Endothelial cell of umbilical vein (primary cell): ENCODE results near the gene AP5Z1. TPM values are rescaled to one million over a fixed set of nuclear protein-coding genes. Genes with fewer than 3 reads are reported as not detected.

Experiments
- BruUV-seq: library from RNA; stranded (reverse); fragments of 400-500 nt; replicated peaks from 2 replicates; lab custom pipeline; 2021; lab: Mats Ljungman, UMichigan
- CTCF ChIA-PET: fragments of 300-600, 350-600 bp; sonication (Branson Sonifier 250); formaldehyde crosslinking; loops from one replicate; lab custom pipeline; 2021; ENCODE audit warnings: antibody characterized with exemption, inconsistent platforms; lab: Charles Lee
- POLR2A ChIA-PET: fragments of 300-600, 350-600 bp; sonication (Branson Sonifier 250); formaldehyde crosslinking; loops from one replicate; lab custom pipeline; 2021; ENCODE audit warnings: antibody characterized with exemption, inconsistent platforms; lab: Charles Lee
- DNase-seq: peaks from one replicate; pipeline ENCODE4 v3.0.0-alpha.2; 2011; ENCODE audit warnings: low read depth, low spot score
- FAIRE-seq: peaks from 2 replicates; lab custom pipeline; 2011; peaks lifted over from hg19 to GRCh38; lab: Jason Lieb, UNC
- H2AFZ ChIP-seq: 2 replicates; pipeline ENCODE4 v1.6.0; 2012; ENCODE audit warnings: low read depth, low read length, control low read depth, inconsistent platforms
- H3K27ac ChIP-seq: 2 replicates; pipeline ENCODE4 v1.5.1; 2011; ENCODE audit warnings: low read depth, mild to moderate bottlenecking, control low read depth, low read length, moderate library complexity; ENCODE audit not compliant: insufficient read depth
- H3K27me3 ChIP-seq, 2 experiments: 2 replicates each; pipeline versions ENCODE4 v1.6.0 to v1.6.1; 2011; ENCODE audit warnings: low read length in 2 of 2, mixed read lengths in 1 of 2; ENCODE audit not compliant: control insufficient read depth in 2 of 2, insufficient read depth in 2 of 2
- H3K36me3 ChIP-seq, 2 experiments: 2 replicates in 1 of 2; 3 replicates in 1 of 2; pipeline ENCODE4 v1.5.1; 2011; ENCODE audit warnings: low read length in 2 of 2, mild to moderate bottlenecking in 1 of 2, moderate library complexity in 1 of 2; ENCODE audit not compliant: control insufficient read depth in 2 of 2, insufficient read depth in 2 of 2; ENCODE audit errors: extremely low read depth in 1 of 2
- H3K4me1 ChIP-seq: 3 replicates; pipeline ENCODE4 v1.5.1; 2011; ENCODE audit warnings: mild to moderate bottlenecking, low read length; ENCODE audit not compliant: control insufficient read depth, insufficient read depth; ENCODE audit errors: extremely low read depth
- H3K4me2 ChIP-seq: 2 replicates; pipeline ENCODE4 v1.6.1; 2011; ENCODE audit warnings: low read length, control low read depth, mixed read lengths; ENCODE audit not compliant: insufficient read depth
- H3K4me3 ChIP-seq, 3 experiments: fragments of 200-600 bp in 1 of 3; sonication (generic), shearing (Covaris generic) in 1 of 3; replicated peaks in 1 of 3; 2 replicates each; pipeline ENCODE4 v1.5.1; 2011 to 2016; ENCODE audit warnings: control low read depth in 3 of 3, low read length in 3 of 3, mild to moderate bottlenecking in 2 of 3, inconsistent platforms in 1 of 3, low read depth in 1 of 3, moderate library complexity in 1 of 3; ENCODE audit not compliant: insufficient read depth in 1 of 3
- H3K79me2 ChIP-seq: 2 replicates; pipeline ENCODE4 v1.6.0; 2012; ENCODE audit warnings: low read length, inconsistent platforms; ENCODE audit not compliant: control insufficient read depth, insufficient read depth
- H3K9ac ChIP-seq: replicated peaks from 2 replicates; pipeline ENCODE3; 2011; ENCODE audit warnings: low read length, control low read depth; ENCODE audit not compliant: insufficient read depth; ENCODE audit errors: extremely low read depth
- H3K9me1 ChIP-seq: replicated peaks from 3 replicates; pipeline ENCODE4 v1.6.0; 2011; ENCODE audit warnings: mild to moderate bottlenecking, low read length; ENCODE audit not compliant: control insufficient read depth, insufficient read depth; ENCODE audit errors: extremely low read depth
- H3K9me3 ChIP-seq: replicated peaks from 2 replicates; pipeline ENCODE4 v1.5.1; 2012; ENCODE audit warnings: low read length, inconsistent platforms; ENCODE audit not compliant: control insufficient read depth, insufficient read depth
- H4K20me1 ChIP-seq: replicated peaks from 2 replicates; pipeline ENCODE3; 2011; ENCODE audit warnings: mild to moderate bottlenecking, low read length; ENCODE audit not compliant: control insufficient read depth, insufficient read depth; ENCODE audit errors: extremely low read depth
- CTCF ChIP-seq, 2 donors: IDR thresholded peaks; 1 replicate in 1 of 2; 2 replicates in 1 of 2; pipeline ENCODE4 v1.5.1; 2011; ENCODE audit warnings: low read length in 2 of 2, mild to moderate bottlenecking in 2 of 2, moderate library complexity in 2 of 2, control low read depth in 1 of 2, inconsistent platforms in 1 of 2, low read depth in 1 of 2; ENCODE audit not compliant: insufficient read depth in 1 of 2; ENCODE audit errors: extremely low read depth in 1 of 2
- EZH2 ChIP-seq: IDR thresholded peaks from 2 replicates; pipeline ENCODE4 v1.6.1; 2012; ENCODE audit warnings: borderline replicate concordance, low read depth, mild to moderate bottlenecking, moderate library complexity, low read length, inconsistent platforms; ENCODE audit not compliant: severe bottlenecking
- FOS ChIP-seq: IDR thresholded peaks from 2 replicates; pipeline ENCODE4 v1.6.1; 2011; ENCODE audit warnings: mild to moderate bottlenecking, low read length, moderate library complexity, borderline replicate concordance; ENCODE audit not compliant: insufficient read depth
- GATA2 ChIP-seq: IDR thresholded peaks from 2 replicates; pipeline ENCODE4 v1.7.0; 2011; ENCODE audit warnings: low read depth, mild to moderate bottlenecking, moderate library complexity, mixed read lengths, low read length; ENCODE audit not compliant: insufficient read length, insufficient read depth
- JUN ChIP-seq: IDR thresholded peaks from 2 replicates; pipeline ENCODE4 v1.6.1; 2011; ENCODE audit warnings: borderline replicate concordance, low read depth; ENCODE audit not compliant: insufficient read length, insufficient read depth
- MYC ChIP-seq: IDR thresholded peaks from one replicate; pipeline ENCODE4 v1.6.1; 2011; ENCODE audit warnings: mild to moderate bottlenecking, low read depth, low read length
- POLR2A ChIP-seq: IDR thresholded peaks from 2 replicates; pipeline ENCODE4 v1.6.1; 2012; ENCODE audit warnings: low read depth, mild to moderate bottlenecking, control low read depth, low read length
- POLR2AphosphoS5 ChIP-seq: IDR thresholded peaks from 2 replicates; pipeline ENCODE4 v1.6.1; 2012; ENCODE audit warnings: low read depth, mild to moderate bottlenecking, control low read depth, low read length, moderate library complexity; ENCODE audit not compliant: insufficient read depth
- dilution Hi-C: fragments of 300-500 bp; cut with MboI; formaldehyde crosslinking; loops from one replicate; pipeline ENCODE4 v1.15.0; 2019; ENCODE audit warnings: low sequenced_read_pairs; ENCODE audit not compliant: extremely low pct_ligation_motif_present
- intact Hi-C: fragments of 100-400 bp; cut with micrococcal nuclease; formaldehyde crosslinking; loops from one replicate; pipeline ENCODE4 v1.10.0; 2022
- polyA plus RNA-seq, 4 experiments: library from polyadenylated mRNA; depleted of rRNA in 3 of 4; stranded (reverse) in 3 of 4; unstranded in 1 of 4; fragments of >200 nt; gene quantifications; 2 replicates each; pipeline versions ENCODE4 v1.2.1 to v1.2.3, GENCODE V29; 2011 to 2012; ENCODE audit warnings: missing spikeins in 1 of 4
- total RNA-seq: library from RNA; stranded (reverse); gene quantifications from 2 replicates; pipeline ENCODE4 v1.2.3, GENCODE V29; 2021
- TF ChIP-seq, protein P1 (sequence below): IDR thresholded peaks from 2 replicates; pipeline ENCODE4 v1.6.1; 2011; ENCODE audit not compliant: insufficient read depth, insufficient read length

The AP5Z1 gene
- total and polyA plus RNA-seq, 2 donors (not counting 3 experiments of a cell fraction or from before 2014, with no cell fraction given): 53.7 to 58.9 TPM

- Histone ChIP-seq H3K79me2 (no peaks in the 10 kb centered on the region), H3K27ac (no peak overlapping the region), H3K4me2 (no peak overlapping the region), H3K9ac (no peak overlapping the region), H3K4me1 (no peaks in the 10 kb centered on the region), H3K36me3 (no peaks in the 10 kb centered on the region), H4K20me1 (no peaks in the 10 kb centered on the region), H2AFZ (no peak overlapping the region), H3K9me1 (no peaks in the 10 kb centered on the region), H3K4me3 (no peak overlapping the region), H3K27me3 (no peaks in the 10 kb centered on the region), H3K9me3 (no peaks in the 10 kb centered on the region)
- FAIRE-seq (no peak), DNase-seq (no peak)
- no TSS peak for BruUV-seq
- ChIA-PET POLR2A (no interaction called here), CTCF (interaction anchor here (0.9 to 2.2 kb wide), 5 partner anchors 9 to 25 kb away, joined by 3 to 8 read pairs (median 4); no protein-coding TSS in a partner anchor)
- TF ChIP-seq, protein P1, sequence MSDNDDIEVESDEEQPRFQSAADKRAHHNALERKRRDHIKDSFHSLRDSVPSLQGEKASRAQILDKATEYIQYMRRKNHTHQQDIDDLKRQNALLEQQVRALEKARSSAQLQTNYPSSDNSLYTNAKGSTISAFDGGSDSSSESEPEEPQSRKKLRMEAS: no peak
- TF ChIP-seq FOS (no peak), JUN (no peak), POLR2AphosphoS5 (no peak), CTCF (IDR thresholded peaks at IDR 0.05; ENCODE audit: extremely low read depth in 1 of 2, insufficient read depth in 1 of 2, low read depth in 1 of 2, low read length in 2 of 2) (no peak), GATA2 (no peak), EZH2 (no peak), MYC (no peak), POLR2A (no peak)
- dilution Hi-C loops: no loop called here
- intact Hi-C loops: no loop called here
These were observed 41.9 kb downstream of the AP5Z1 start for GRCh38 chr7:4817178-4817901.
